Measurements from ENCODE around the gene SMIM27.
"Not testable (repeated sequence)": the region's sequence is repeated elsewhere in the genome, so short reads cannot be mapped to it uniquely, and the experiment has no call there.

SMIM27 gene

GRCh38 chr9:32599021-32599420, 46.9 kb downstream of the SMIM27 start:
- DNase-seq (ENCODE audit: low spot score): not testable (repeated sequence)
